Smooth muscle cell (in vitro differentiated cells): ENCODE measurements around the gene GRIP1. TPM values are rescaled to one million over a fixed set of nuclear protein-coding genes. Genes with fewer than 3 reads are reported as not detected.

Source experiments
- DNase-seq: peaks from one replicate; lab custom pipeline; 2025; ENCODE audit not compliant: unreplicated experiment; lab: John Stamatoyannopoulos, UW
- H2AFZ ChIP-seq: fragments of 200-600 bp; sonication (generic); 2 replicates; pipeline ENCODE4 v1.6.0; 2016; ENCODE audit warnings: antibody characterized with exemption, low read depth, mild to moderate bottlenecking
- H3F3A ChIP-seq: fragments of 200-600 bp; sonication (generic); 2 replicates; pipeline ENCODE4 v1.6.0; 2017; ENCODE audit warnings: antibody characterized with exemption, low read depth
- H3K27ac ChIP-seq: fragments of 200-600 bp; sonication (generic); 2 replicates; pipeline ENCODE4 v1.5.1; 2016; ENCODE audit warnings: low read depth, mild to moderate bottlenecking
- H3K27me3 ChIP-seq: fragments of 200-600 bp; sonication (generic); 2 replicates; pipeline ENCODE4 v1.6.1; 2016; ENCODE audit warnings: low read depth, mild to moderate bottlenecking
- H3K36me3 ChIP-seq: fragments of 200-600 bp; sonication (generic); 2 replicates; pipeline ENCODE4 v1.5.1; 2016; ENCODE audit warnings: low read depth
- H3K4me1 ChIP-seq: fragments of 200-600 bp; sonication (generic); 2 replicates; pipeline ENCODE4 v1.5.1; 2016; ENCODE audit warnings: low read depth
- H3K4me2 ChIP-seq: fragments of 200-600 bp; sonication (generic); 2 replicates; pipeline ENCODE4 v1.6.0; 2016; ENCODE audit warnings: mild to moderate bottlenecking
- H3K4me3 ChIP-seq: fragments of 200-600 bp; sonication (generic); 2 replicates; pipeline ENCODE4 v1.5.1; 2016; ENCODE audit warnings: mild to moderate bottlenecking
- H3K79me2 ChIP-seq: fragments of 200-600 bp; sonication (generic); 2 replicates; pipeline ENCODE4 v1.6.0; 2016; ENCODE audit warnings: low read depth, mild to moderate bottlenecking
- H3K9ac ChIP-seq: fragments of 200-600 bp; sonication (generic); 2 replicates; pipeline ENCODE4 v1.6.0; 2016; ENCODE audit warnings: low read depth
- H3K9me3 ChIP-seq: fragments of 200-600 bp; sonication (generic); replicated peaks from 2 replicates; pipeline ENCODE4 v1.5.1; 2016; ENCODE audit warnings: low read depth
- H4K20me1 ChIP-seq: fragments of 200-600 bp; sonication (generic); 2 replicates; pipeline ENCODE4 v1.6.0; 2016; ENCODE audit warnings: low read depth
- WGBS: methylation state at CpG from one replicate; pipeline ENCODE4 v1.1.7; 2016; ENCODE audit warnings: low lambda C conversion rate; 5-methylcytosine and 5-hydroxymethylcytosine counted together
- polyA plus RNA-seq: library from polyadenylated mRNA; unstranded; fragments of >200 nt; fragmentation: Nextera tagmentation; extraction: Ambion mirVana; gene quantifications from 2 replicates; pipeline ENCODE4 v1.2.1, GENCODE V29; 2016
- total RNA-seq: library from RNA; depleted of rRNA; stranded (reverse); fragments of >200 nt; gene quantifications from 2 replicates; pipeline ENCODE4 v1.2.3, GENCODE V29; 2014
- TF ChIP-seq, protein P1 (sequence below): fragments of 200-600 bp; sonication (generic); IDR thresholded peaks from 2 replicates; pipeline ENCODE4 v1.5.1; 2017; ENCODE audit warnings: borderline replicate concordance, mild to moderate bottlenecking, antibody characterized with exemption; ENCODE audit not compliant: insufficient read depth, poor library complexity, severe bottlenecking

GRIP1 gene
- total and polyA plus RNA-seq, 2 experiments from 2014 or later, result 4.0 to 5.9 TPM

DNA sequence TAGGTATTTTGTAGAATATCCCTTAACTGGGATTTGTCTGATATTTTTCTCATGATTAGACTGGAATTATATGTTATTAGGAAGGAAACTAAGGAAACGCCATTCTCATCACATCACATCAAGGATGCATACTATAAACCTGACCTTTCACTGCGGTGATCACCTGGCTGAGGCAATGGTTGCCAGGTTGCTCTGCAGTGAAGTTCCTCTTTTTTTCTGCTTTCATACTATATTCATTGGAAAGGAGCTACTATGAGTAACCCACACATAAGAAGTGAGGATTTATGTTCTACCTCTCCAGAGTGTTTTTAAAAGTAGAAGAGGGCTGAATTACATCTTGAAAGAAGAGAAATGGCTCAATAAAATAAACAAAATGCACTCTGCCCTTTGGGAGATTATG is 31.0 kb upstream of the GRIP1 start:
- H3K27ac ChIP-seq, result no peak overlapping the region
- H4K20me1 ChIP-seq, result no peaks in the 10 kb centered on the region
- WGBS, result 91% methylated on average over 2 of the region's 2 CpGs
- no peaks in the 10 kb centered on the region for H3K79me2 ChIP-seq
- no peak overlapping the region for H3K4me3 ChIP-seq
- H3K27me3 ChIP-seq, result no peaks in the 10 kb centered on the region
- TF ChIP-seq, protein P1, sequence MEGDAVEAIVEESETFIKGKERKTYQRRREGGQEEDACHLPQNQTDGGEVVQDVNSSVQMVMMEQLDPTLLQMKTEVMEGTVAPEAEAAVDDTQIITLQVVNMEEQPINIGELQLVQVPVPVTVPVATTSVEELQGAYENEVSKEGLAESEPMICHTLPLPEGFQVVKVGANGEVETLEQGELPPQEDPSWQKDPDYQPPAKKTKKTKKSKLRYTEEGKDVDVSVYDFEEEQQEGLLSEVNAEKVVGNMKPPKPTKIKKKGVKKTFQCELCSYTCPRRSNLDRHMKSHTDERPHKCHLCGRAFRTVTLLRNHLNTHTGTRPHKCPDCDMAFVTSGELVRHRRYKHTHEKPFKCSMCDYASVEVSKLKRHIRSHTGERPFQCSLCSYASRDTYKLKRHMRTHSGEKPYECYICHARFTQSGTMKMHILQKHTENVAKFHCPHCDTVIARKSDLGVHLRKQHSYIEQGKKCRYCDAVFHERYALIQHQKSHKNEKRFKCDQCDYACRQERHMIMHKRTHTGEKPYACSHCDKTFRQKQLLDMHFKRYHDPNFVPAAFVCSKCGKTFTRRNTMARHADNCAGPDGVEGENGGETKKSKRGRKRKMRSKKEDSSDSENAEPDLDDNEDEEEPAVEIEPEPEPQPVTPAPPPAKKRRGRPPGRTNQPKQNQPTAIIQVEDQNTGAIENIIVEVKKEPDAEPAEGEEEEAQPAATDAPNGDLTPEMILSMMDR, result no peak
- H2AFZ ChIP-seq, result no peak overlapping the region
- no peaks in the 10 kb centered on the region for H3K4me1 ChIP-seq
- H3F3A ChIP-seq, result no peaks in the 10 kb centered on the region
- no peaks in the 10 kb centered on the region for H3K9me3 ChIP-seq
- H3K4me2 ChIP-seq, result no peak overlapping the region
- H3K9ac ChIP-seq, result no peak overlapping the region
- no peak for DNase-seq
- H3K36me3 ChIP-seq, result no peaks in the 10 kb centered on the region

DNA sequence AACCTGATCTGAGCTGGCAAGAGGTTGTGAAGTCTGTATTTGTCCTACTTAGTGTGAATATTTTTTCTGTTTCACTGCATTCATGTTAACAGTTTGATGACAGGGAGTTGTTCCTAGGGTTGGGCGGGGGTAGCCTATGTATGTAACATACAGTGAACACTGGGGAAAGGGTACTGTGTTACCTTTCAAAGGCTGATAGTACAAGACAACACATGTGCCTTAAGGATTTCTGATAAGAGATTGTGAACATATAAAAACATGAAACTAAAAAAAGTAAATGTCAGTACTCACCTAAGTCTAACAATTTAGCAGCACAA is 30.5 kb upstream of the GRIP1 start:
- Histone ChIP-seq H3K79me2 (no peaks in the 10 kb centered on the region), H3K4me1 (no peaks in the 10 kb centered on the region), H3K27me3 (no peaks in the 10 kb centered on the region), H4K20me1 (no peaks in the 10 kb centered on the region), H3K9me3 (no peaks in the 10 kb centered on the region), H3K36me3 (no peaks in the 10 kb centered on the region), H3K27ac (no peak overlapping the region), H3K9ac (no peak overlapping the region), H3K4me2 (no peak overlapping the region), H3K4me3 (no peak overlapping the region), H3F3A (no peaks in the 10 kb centered on the region), H2AFZ (no peak overlapping the region)
- 95% methylated on average over 1 of the region's 1 CpG for WGBS
- TF ChIP-seq, protein P1, result no peak
- no peak for DNase-seq

DNA sequence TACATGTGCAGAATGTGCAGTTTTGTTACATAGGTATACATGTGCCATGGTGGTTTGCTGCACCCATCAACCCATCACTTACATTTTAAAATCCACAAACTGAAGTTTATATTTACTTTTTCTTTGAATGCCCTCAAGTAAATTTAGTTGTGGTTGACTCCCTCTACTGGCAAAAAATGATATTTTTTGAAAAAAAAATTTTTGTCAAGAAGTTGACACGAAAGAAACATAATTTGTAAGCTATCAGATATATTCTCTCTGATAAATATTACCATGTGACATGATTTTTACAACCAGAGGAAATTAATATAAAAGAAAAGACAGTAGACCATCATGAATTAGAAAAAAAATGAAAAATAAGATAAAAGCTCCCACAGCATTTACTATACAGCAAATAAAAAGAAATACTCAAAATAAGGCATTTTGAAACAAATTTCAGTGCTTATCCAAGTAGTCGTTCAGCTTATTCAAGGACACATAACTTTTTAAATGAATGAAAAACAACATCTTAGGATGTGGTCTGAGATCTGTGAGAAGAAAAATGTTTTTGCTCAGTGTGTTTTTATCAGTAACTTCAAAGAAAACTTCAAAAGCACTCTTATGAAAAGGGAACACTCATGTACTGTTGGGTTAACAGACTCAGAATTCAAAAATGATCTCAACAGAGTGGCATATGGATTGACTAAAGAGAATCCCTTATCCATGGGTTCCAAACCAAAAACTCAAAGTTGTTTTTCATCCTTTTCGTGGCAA is 30.0 kb upstream of the GRIP1 start:
- H3K9ac ChIP-seq, result no peak overlapping the region
- H3K79me2 ChIP-seq, result no peaks in the 10 kb centered on the region
- H4K20me1 ChIP-seq, result no peaks in the 10 kb centered on the region
- DNase-seq, result no peak
- H3K9me3 ChIP-seq, result no peaks in the 10 kb centered on the region
- no peaks in the 10 kb centered on the region for H3F3A ChIP-seq
- no peaks in the 10 kb centered on the region for H3K27me3 ChIP-seq
- TF ChIP-seq, protein P1, result peak; percentile 56
- H3K4me1 ChIP-seq, result no peaks in the 10 kb centered on the region
- H3K4me3 ChIP-seq, result no peak overlapping the region
- H3K4me2 ChIP-seq, result no peak overlapping the region
- no peak overlapping the region for H2AFZ ChIP-seq
- WGBS, result 45% methylated on average over 3 of the region's 3 CpGs
- no peaks in the 10 kb centered on the region for H3K36me3 ChIP-seq
- no peak overlapping the region for H3K27ac ChIP-seq
